Sigmoid colon (tissue), 4 donors: ENCODE results near the gene P2RY14.

Experiments
- CTCF ChIP-seq, 4 experiments: fragments of 450-650 bp in 3 of 4; fragments of 200-600 bp in 1 of 4; IDR thresholded peaks; one replicate each; pipeline ENCODE4 v1.5.1; 2016 to 2019; ENCODE audit warnings: antibody characterized with exemption in 4 of 4, mild to moderate bottlenecking in 3 of 4, moderate library complexity in 2 of 4
- POLR2A ChIP-seq, 2 donors: fragments of 450-650 bp; IDR thresholded peaks; one replicate each; pipeline ENCODE4 v1.6.1; 2016; ENCODE audit warnings: antibody characterized with exemption in 2 of 2, mild to moderate bottlenecking in 2 of 2, moderate library complexity in 2 of 2
- POLR2AphosphoS5 ChIP-seq, 4 donors: sonication (generic); formaldehyde crosslinking; IDR thresholded peaks; one replicate each; pipeline ENCODE4 v1.6.1; 2017; ENCODE audit warnings: antibody characterized with exemption in 4 of 4

GRCh38 chr3:151296226-151296625 lies 17.9 kb upstream of the P2RY14 start:
- TF ChIP-seq POLR2A (IDR thresholded peaks at IDR 0.05) (no peak), CTCF (IDR thresholded peaks at IDR 0.05) (no peak), POLR2AphosphoS5 (IDR thresholded peaks at IDR 0.05) (no peak)
